ENCODE measurements around the gene CATSPER3. TPM values are rescaled to one million over a fixed set of nuclear protein-coding genes. Genes with fewer than 3 reads are reported as not detected.

CATSPER3 gene
- polyA plus RNA-seq (2011; rRNA removed): 0.74 and 1.2 TPM in 2 replicates
- 0.67 and 0.82 TPM in 2 replicates for polyA plus RNA-seq (2012; cell fraction: cytosol; rRNA removed)
- polyA plus RNA-seq (2012; cell fraction: nucleus; rRNA removed): 1.4 and 2.1 TPM in 2 replicates
- 0.22 to 0.62 TPM (median 0.41 TPM) in 3 replicates for polyA plus RNA-seq (2017; fragmentation: RNase III; extraction: RNeasy Plus Mini Kit Qiagen cat#74134 plus additional on column Dnase treatment)
- 1.9 and 2.0 TPM in 2 replicates for polyA minus RNA-seq (2011; rRNA and poly(A)+ RNA removed)

GRCh38 chr5:134967607-134968006, at the start of gene CATSPER3:
Gene CATSPER3, plus strand, starts transcription at chr5:134967907. Its CDS starts 85 bp downstream, at chr5:134967992.
- FAIRE-seq (no peak), ATAC-seq (no peak), DNase-seq (ENCODE audit: low read depth in 1 of 2, low spot score in 1 of 2) (no peak)
- Histone ChIP-seq H3K9me3 (no peaks in the 10 kb centered on the region), H3K27ac (no peak within 1 kb of the TSS), H3K4me3 (no peak within 1 kb of the TSS), H3K4me2 (no peak within 1 kb of the TSS), H3K4me1 (no peaks in the 10 kb centered on the region)
- CTCF ChIA-PET: no interaction called here
- WGBS (ENCODE audit: missing lambda C conversion rate): 96% methylated on average over 3 of the region's 3 CpGs
- POLR2A ChIA-PET: no interaction called here
- TF ChIP-seq CBX2 (IDR thresholded peaks at IDR 0.05; ENCODE audit: borderline replicate concordance, low read depth) (no peak), CEBPB (IDR thresholded peaks at IDR 0.05) (no peak), PHF8 (IDR thresholded peaks at IDR 0.05; ENCODE audit: borderline replicate concordance, low read depth) (no peak), ZFP36 (IDR thresholded peaks at IDR 0.05; ENCODE audit: borderline replicate concordance, partially characterized antibody) (no peak), HDAC2 (IDR thresholded peaks at IDR 0.05) (no peak), ESRRA (IDR thresholded peaks at IDR 0.05; ENCODE audit: borderline replicate concordance, low read length) (no peak), BCL3 (IDR thresholded peaks at IDR 0.05) (no peak), POLR2AphosphoS2 (conservative IDR thresholded peaks at IDR 0.05; ENCODE audit: low read length) (no peak), SREBF2 (IDR thresholded peaks at IDR 0.05) (no peak), HMGXB4 (CRISPR knock-in tag; IDR thresholded peaks at IDR 0.05; ENCODE audit: borderline replicate concordance) (no peak)

- POLR2A ChIA-PET: interaction anchor here (0.8 kb wide), 1 partner anchor 15 kb away, joined by 5 read pairs; no protein-coding TSS in a partner anchor
- no peak overlapping the region for H3K4me3 ChIP-seq
- DNase-seq (ENCODE audit: low read depth in 1 of 2, low spot score in 1 of 2) (no peak), FAIRE-seq (no peak), ATAC-seq (no peak)
- no peaks in the 10 kb centered on the region for H3K4me1 ChIP-seq
- CTCF ChIA-PET: interaction anchor here (1.1 to 7.6 kb wide), 4 partner anchors 12 to 413 kb away, joined by 3 to 60 read pairs (median 16); partner anchors contain the start of gene PCBD2
- no peaks in the 10 kb centered on the region for H3K9me3 ChIP-seq
- no peak overlapping the region for H3K27ac ChIP-seq
- TF ChIP-seq ZNF302 (CRISPR knock-in tag; IDR thresholded peaks at IDR 0.05) (no peak), PHF8 (IDR thresholded peaks at IDR 0.05; ENCODE audit: borderline replicate concordance, low read depth) (no peak), KDM1A (IDR thresholded peaks at IDR 0.05; ENCODE audit: low read depth) (no peak), ZFP36 (IDR thresholded peaks at IDR 0.05; ENCODE audit: borderline replicate concordance, partially characterized antibody) (no peak), HOXA7 (CRISPR knock-in tag; IDR thresholded peaks at IDR 0.05) (no peak), HES2 (IDR thresholded peaks at IDR 0.05) (no peak), NPAS2 (CRISPR knock-in tag; IDR thresholded peaks at IDR 0.05; ENCODE audit: borderline replicate concordance) (no peak), REST (IDR thresholded peaks at IDR 0.05) (no peak), SREBF2 (IDR thresholded peaks at IDR 0.05) (no peak), FOXS1 (CRISPR knock-in tag; IDR thresholded peaks at IDR 0.05) (no peak), PBX3 (IDR thresholded peaks at IDR 0.05) (no peak), TFCP2L1 (CRISPR knock-in tag; IDR thresholded peaks at IDR 0.05) (no peak), HDAC2 (IDR thresholded peaks at IDR 0.05) (no peak), HOXB5 (CRISPR knock-in tag; IDR thresholded peaks at IDR 0.05) (no peak), POLR2AphosphoS2 (conservative IDR thresholded peaks at IDR 0.05; ENCODE audit: low read length) (no peak), ELK1 (IDR thresholded peaks at IDR 0.05; ENCODE audit: low read depth, low read length) (no peak)
- H3K4me2 ChIP-seq: no peak overlapping the region
- 97% methylated on average over 3 of the region's 3 CpGs for WGBS (ENCODE audit: missing lambda C conversion rate)
Observed at GRCh38 chr5:134918861-134919260, 48.8 kb upstream of the CATSPER3 start.
